Stomach (tissue), 4 donors: Measurements from ENCODE around the gene WWOX.

ENCODE experiments used
- POLR2A ChIP-seq, 4 donors: fragments of 450-650 bp; IDR thresholded peaks; one replicate each; pipeline ENCODE4 v1.6.1; 2016; ENCODE audit warnings: antibody characterized with exemption in 4 of 4, control low read depth in 2 of 4, mild to moderate bottlenecking in 1 of 4, moderate library complexity in 1 of 4
- POLR2AphosphoS5 ChIP-seq, 3 donors: sonication (generic); formaldehyde crosslinking; IDR thresholded peaks; one replicate each; pipeline ENCODE4 v1.6.1; 2016; ENCODE audit warnings: antibody characterized with exemption in 3 of 3
- TF ChIP-seq, protein P1 (sequence below), 7 experiments: fragments of 450-650 bp in 4 of 7; fragments of 200-600 bp in 3 of 7; sonication (generic) in 3 of 7; IDR thresholded peaks; one replicate each; pipeline ENCODE4 v1.5.1; 2016 to 2019; ENCODE audit warnings: antibody characterized with exemption in 7 of 7, control low read depth in 2 of 7, mild to moderate bottlenecking in 1 of 7

DNA sequence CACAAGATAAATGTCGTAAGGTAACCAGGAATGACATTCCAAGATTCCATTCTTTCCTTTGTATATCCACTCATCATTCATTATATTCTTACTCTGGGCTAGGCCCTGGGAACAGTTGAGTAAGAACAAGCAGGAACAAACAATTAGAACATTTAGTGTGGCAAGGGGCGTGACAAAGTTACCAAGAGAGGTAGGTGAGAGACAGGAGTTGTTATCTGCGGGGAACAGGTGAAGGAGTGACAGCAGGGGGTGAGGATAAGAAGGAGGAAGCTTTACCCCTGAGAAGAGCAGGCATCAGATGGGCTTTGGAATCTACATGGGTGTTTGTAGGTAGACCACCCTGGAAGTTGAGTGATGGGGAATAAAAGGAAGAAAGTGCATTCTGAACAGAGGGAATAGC lies 568.9 kb downstream of the WWOX start:
- TF ChIP-seq, protein P1, sequence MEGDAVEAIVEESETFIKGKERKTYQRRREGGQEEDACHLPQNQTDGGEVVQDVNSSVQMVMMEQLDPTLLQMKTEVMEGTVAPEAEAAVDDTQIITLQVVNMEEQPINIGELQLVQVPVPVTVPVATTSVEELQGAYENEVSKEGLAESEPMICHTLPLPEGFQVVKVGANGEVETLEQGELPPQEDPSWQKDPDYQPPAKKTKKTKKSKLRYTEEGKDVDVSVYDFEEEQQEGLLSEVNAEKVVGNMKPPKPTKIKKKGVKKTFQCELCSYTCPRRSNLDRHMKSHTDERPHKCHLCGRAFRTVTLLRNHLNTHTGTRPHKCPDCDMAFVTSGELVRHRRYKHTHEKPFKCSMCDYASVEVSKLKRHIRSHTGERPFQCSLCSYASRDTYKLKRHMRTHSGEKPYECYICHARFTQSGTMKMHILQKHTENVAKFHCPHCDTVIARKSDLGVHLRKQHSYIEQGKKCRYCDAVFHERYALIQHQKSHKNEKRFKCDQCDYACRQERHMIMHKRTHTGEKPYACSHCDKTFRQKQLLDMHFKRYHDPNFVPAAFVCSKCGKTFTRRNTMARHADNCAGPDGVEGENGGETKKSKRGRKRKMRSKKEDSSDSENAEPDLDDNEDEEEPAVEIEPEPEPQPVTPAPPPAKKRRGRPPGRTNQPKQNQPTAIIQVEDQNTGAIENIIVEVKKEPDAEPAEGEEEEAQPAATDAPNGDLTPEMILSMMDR (IDR thresholded peaks at IDR 0.05), result no peak
- TF ChIP-seq POLR2AphosphoS5 (IDR thresholded peaks at IDR 0.05) (no peak), POLR2A (IDR thresholded peaks at IDR 0.05) (no peak)
